ENCODE data around the gene PDIA5.
"Not testable (repeated sequence)": the region's sequence is repeated elsewhere in the genome, so short reads cannot be mapped to it uniquely, and the experiment has no call there.

Gene PDIA5

GRCh38 chr3:123096126-123096525 is 29.3 kb downstream of the PDIA5 start:
- DNase-seq: no peak

GRCh38 chr3:123096731-123097130 is 29.9 kb downstream of the PDIA5 start:
- DNase-seq: peak; percentile 11

GRCh38 chr3:123098426-123099330 is 31.9 kb downstream of the PDIA5 start:
- DNase-seq: no peak

- DNase-seq: no peak
Observed at GRCh38 chr3:123099331-123100192, 32.7 kb downstream of the PDIA5 start.

GRCh38 chr3:123100193-123100776 is 33.5 kb downstream of the PDIA5 start:
- no peak for DNase-seq

- no peak for DNase-seq
Observed at GRCh38 chr3:123102249-123102648, 35.4 kb downstream of the PDIA5 start.

- DNase-seq: no peak
Observed at GRCh38 chr3:123102826-123103225, 36.0 kb downstream of the PDIA5 start.

- DNase-seq: no peak
Observed at GRCh38 chr3:123104550-123104949, 37.7 kb downstream of the PDIA5 start.

GRCh38 chr3:123105201-123106189 is 38.7 kb downstream of the PDIA5 start:
- DNase-seq: no peak

GRCh38 chr3:123110282-123110975 is 43.6 kb downstream of the PDIA5 start:
- DNase-seq: no peak

- DNase-seq: no peak
Observed at GRCh38 chr3:123110976-123111615, 44.3 kb downstream of the PDIA5 start.

GRCh38 chr3:123111640-123112039 is 44.8 kb downstream of the PDIA5 start:
- no peak for DNase-seq

GRCh38 chr3:123112232-123112631 is 45.4 kb downstream of the PDIA5 start:
- DNase-seq: no peak

- DNase-seq: not testable (repeated sequence)
Observed at GRCh38 chr3:123112656-123113055, 45.8 kb downstream of the PDIA5 start.

GRCh38 chr3:123113889-123114450 is 47.1 kb downstream of the PDIA5 start:
- DNase-seq: no peak

GRCh38 chr3:123116116-123116515 is 49.3 kb downstream of the PDIA5 start:
- no peak for DNase-seq

- no peak for DNase-seq
Observed at GRCh38 chr3:123119388-123119787, 52.6 kb downstream of the PDIA5 start.

- DNase-seq: no peak
Observed at GRCh38 chr3:123119802-123120201, 53.0 kb downstream of the PDIA5 start.

- no peak for DNase-seq
Observed at GRCh38 chr3:123120573-123120972, 53.7 kb downstream of the PDIA5 start.

- no peak for DNase-seq
Observed at GRCh38 chr3:123122057-123122456, 55.2 kb downstream of the PDIA5 start.

Measured in activated CD8-positive, alpha-beta memory T cell treated with anti-CD3 and anti-CD28 coated beads, Interleukin-2, amount 50 U/mL, for 4 hours (primary cell).